ENCODE measurements around the gene ADAMTS14.

DNA sequence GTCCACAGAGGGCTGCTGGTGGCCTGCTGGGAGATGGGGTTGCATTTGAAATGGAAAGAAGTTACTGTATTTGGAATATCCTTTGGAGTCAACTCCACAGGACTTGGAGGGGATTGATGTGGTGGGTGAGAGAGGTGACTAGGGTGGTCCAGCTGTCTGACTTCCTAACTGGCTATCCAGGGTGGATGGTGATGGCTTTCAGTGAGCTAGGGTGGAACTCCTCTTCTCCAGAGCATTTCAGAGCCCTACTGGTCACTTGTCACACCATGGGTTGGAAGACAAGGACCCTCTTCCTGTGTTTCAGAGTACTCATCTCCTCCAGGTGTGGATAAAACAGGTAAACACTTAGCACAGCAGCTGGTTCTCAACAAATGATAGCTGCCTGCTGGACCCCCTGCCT lies 3.3 kb upstream of the ADAMTS14 start:
- TF ChIP-seq, protein P1, sequence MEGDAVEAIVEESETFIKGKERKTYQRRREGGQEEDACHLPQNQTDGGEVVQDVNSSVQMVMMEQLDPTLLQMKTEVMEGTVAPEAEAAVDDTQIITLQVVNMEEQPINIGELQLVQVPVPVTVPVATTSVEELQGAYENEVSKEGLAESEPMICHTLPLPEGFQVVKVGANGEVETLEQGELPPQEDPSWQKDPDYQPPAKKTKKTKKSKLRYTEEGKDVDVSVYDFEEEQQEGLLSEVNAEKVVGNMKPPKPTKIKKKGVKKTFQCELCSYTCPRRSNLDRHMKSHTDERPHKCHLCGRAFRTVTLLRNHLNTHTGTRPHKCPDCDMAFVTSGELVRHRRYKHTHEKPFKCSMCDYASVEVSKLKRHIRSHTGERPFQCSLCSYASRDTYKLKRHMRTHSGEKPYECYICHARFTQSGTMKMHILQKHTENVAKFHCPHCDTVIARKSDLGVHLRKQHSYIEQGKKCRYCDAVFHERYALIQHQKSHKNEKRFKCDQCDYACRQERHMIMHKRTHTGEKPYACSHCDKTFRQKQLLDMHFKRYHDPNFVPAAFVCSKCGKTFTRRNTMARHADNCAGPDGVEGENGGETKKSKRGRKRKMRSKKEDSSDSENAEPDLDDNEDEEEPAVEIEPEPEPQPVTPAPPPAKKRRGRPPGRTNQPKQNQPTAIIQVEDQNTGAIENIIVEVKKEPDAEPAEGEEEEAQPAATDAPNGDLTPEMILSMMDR (IDR thresholded peaks at IDR 0.05) = no peak
- TF ChIP-seq EP300 (IDR thresholded peaks at IDR 0.05) = no peak

Data from tibial nerve (tissue), 4 donors.